Activated naive CD8-positive, alpha-beta T cell treated with anti-CD3 and anti-CD28 coated beads for 36 hours (primary cell): ENCODE measurements around the gene UPK3BL1. TPM values are rescaled to one million over a fixed set of nuclear protein-coding genes. Genes with fewer than 3 reads are reported as not detected.
"Not testable (repeated sequence)": the region's sequence is repeated elsewhere in the genome, so short reads cannot be mapped to it uniquely, and the experiment has no call there.

Experiments used
- DNase-seq: peaks from one replicate; pipeline ENCODE4 v3.0.0; 2021
- H3K27ac Mint-ChIP-seq: one replicate; pipeline ENCODE4 v1.8.0; 2022; ENCODE audit warnings: mild to moderate bottlenecking, moderate library complexity, mixed read lengths
- H3K27me3 Mint-ChIP-seq: one replicate; pipeline ENCODE4 v1.8.0; 2022; ENCODE audit warnings: mild to moderate bottlenecking, mixed read lengths
- H3K36me3 Mint-ChIP-seq: one replicate; pipeline ENCODE4 v1.8.0; 2021; ENCODE audit warnings: mild to moderate bottlenecking, mixed read lengths
- H3K4me1 Mint-ChIP-seq: one replicate; pipeline ENCODE4 v1.8.0; 2021; ENCODE audit warnings: mixed read lengths
- H3K4me3 Mint-ChIP-seq: one replicate; pipeline ENCODE4 v1.8.0; 2022; ENCODE audit warnings: mild to moderate bottlenecking, moderate library complexity, mixed read lengths
- H3K9me3 Mint-ChIP-seq: one replicate; pipeline ENCODE4 v1.8.0; 2022; ENCODE audit warnings: mixed read lengths
- total RNA-seq, 2 experiments: library from RNA; stranded (reverse); gene quantifications; one replicate each; pipeline ENCODE4 v1.2.3, GENCODE V29; 2021

UPK3BL1 gene
- total RNA-seq, 2 experiments from 2014 or later: 14.1 to 19.4 TPM

GRCh38 chr7:102610441-102610840 is 32.1 kb downstream of the UPK3BL1 start:
- not testable (repeated sequence) for H3K4me3 Mint-ChIP-seq

GRCh38 chr7:102609734-102610133 is 32.9 kb downstream of the UPK3BL1 start:
- not testable (repeated sequence) for H3K27me3 Mint-ChIP-seq, DNase-seq, H3K4me1 Mint-ChIP-seq, H3K9me3 Mint-ChIP-seq, H3K36me3 Mint-ChIP-seq, H3K27ac Mint-ChIP-seq, H3K4me3 Mint-ChIP-seq

More at GRCh38 chr7:102610441-102610840, 32.1 kb downstream of the UPK3BL1 start:
- not testable (repeated sequence) for H3K4me1 Mint-ChIP-seq, H3K27me3 Mint-ChIP-seq, H3K36me3 Mint-ChIP-seq, H3K27ac Mint-ChIP-seq, H3K9me3 Mint-ChIP-seq, DNase-seq

- not testable (repeated sequence) for H3K4me3 Mint-ChIP-seq, H3K36me3 Mint-ChIP-seq, H3K9me3 Mint-ChIP-seq
Measured at GRCh38 chr7:102606848-102607247, 35.7 kb downstream of the UPK3BL1 start.

GRCh38 chr7:102604431-102605145 is 38.0 kb downstream of the UPK3BL1 start:
- DNase-seq, H3K36me3 Mint-ChIP-seq, H3K4me1 Mint-ChIP-seq, H3K27ac Mint-ChIP-seq, H3K27me3 Mint-ChIP-seq, H3K9me3 Mint-ChIP-seq, H3K4me3 Mint-ChIP-seq: not testable (repeated sequence)

More at GRCh38 chr7:102606848-102607247, 35.7 kb downstream of the UPK3BL1 start:
- not testable (repeated sequence) for H3K4me1 Mint-ChIP-seq, H3K27ac Mint-ChIP-seq, DNase-seq, H3K27me3 Mint-ChIP-seq

- H3K36me3 Mint-ChIP-seq, H3K27ac Mint-ChIP-seq, DNase-seq, H3K27me3 Mint-ChIP-seq, H3K9me3 Mint-ChIP-seq, H3K4me1 Mint-ChIP-seq, H3K4me3 Mint-ChIP-seq: not testable (repeated sequence)
Measured at GRCh38 chr7:102602317-102602716, 40.3 kb downstream of the UPK3BL1 start.

- H3K27me3 Mint-ChIP-seq, H3K4me3 Mint-ChIP-seq, H3K36me3 Mint-ChIP-seq, DNase-seq, H3K9me3 Mint-ChIP-seq, H3K27ac Mint-ChIP-seq, H3K4me1 Mint-ChIP-seq: not testable (repeated sequence)
Measured at GRCh38 chr7:102599699-102600098, 42.9 kb downstream of the UPK3BL1 start.

- H3K27ac Mint-ChIP-seq, H3K4me1 Mint-ChIP-seq, H3K36me3 Mint-ChIP-seq, DNase-seq, H3K4me3 Mint-ChIP-seq, H3K9me3 Mint-ChIP-seq, H3K27me3 Mint-ChIP-seq: not testable (repeated sequence)
Measured at GRCh38 chr7:102596036-102596435, 46.6 kb downstream of the UPK3BL1 start.

GRCh38 chr7:102593637-102594334 is 48.8 kb downstream of the UPK3BL1 start:
- not testable (repeated sequence) for H3K27me3 Mint-ChIP-seq, H3K36me3 Mint-ChIP-seq, DNase-seq, H3K4me3 Mint-ChIP-seq, H3K27ac Mint-ChIP-seq, H3K4me1 Mint-ChIP-seq, H3K9me3 Mint-ChIP-seq

- not testable (repeated sequence) for H3K27me3 Mint-ChIP-seq, H3K4me3 Mint-ChIP-seq, H3K4me1 Mint-ChIP-seq, H3K9me3 Mint-ChIP-seq, H3K27ac Mint-ChIP-seq, H3K36me3 Mint-ChIP-seq
- peak; percentile 28 for DNase-seq
Measured at GRCh38 chr7:102592477-102593019, 50.0 kb downstream of the UPK3BL1 start.

GRCh38 chr7:102589857-102590256 is 52.7 kb downstream of the UPK3BL1 start:
- not testable (repeated sequence) for H3K27me3 Mint-ChIP-seq, H3K27ac Mint-ChIP-seq, H3K36me3 Mint-ChIP-seq, H3K4me3 Mint-ChIP-seq, H3K4me1 Mint-ChIP-seq, H3K9me3 Mint-ChIP-seq, DNase-seq

Other genes starting within 250 kb of the UPK3BL1 start
- gene PRKRIP1, start 246.4 kb downstream of the UPK3BL1 start, total RNA-seq: 10 to 100 TPM; 25.1 to 25.2 TPM
- 10 to 100 TPM; 41.4 to 46.2 TPM for gene ORAI2, start 209.2 kb downstream of the UPK3BL1 start, total RNA-seq
- 10 to 100 TPM in 1 of 2 experiments, 1 to 10 TPM in 1; 8.8 to 10.1 TPM for gene ALKBH4, start 177.9 kb downstream of the UPK3BL1 start, total RNA-seq
- gene LRWD1, start 177.8 kb downstream of the UPK3BL1 start, total RNA-seq: 10 to 100 TPM; 20.1 to 20.7 TPM
- gene POLR2J, start 163.9 kb downstream of the UPK3BL1 start, total RNA-seq: 10 to 100 TPM; 63.5 to 67.1 TPM
- gene RASA4B, start 125.0 kb downstream of the UPK3BL1 start, total RNA-seq: 10 to 100 TPM; 23.6 to 25.2 TPM
- 1 to 10 TPM; 6.4 to 9.6 TPM for gene UPK3BL2, start 99.1 kb downstream of the UPK3BL1 start, total RNA-seq
- gene SPDYE2, start 91.6 kb downstream of the UPK3BL1 start, total RNA-seq: not detected
- gene POLR2J3, start 70.2 kb downstream of the UPK3BL1 start, total RNA-seq: 10 to 100 TPM; 19.7 to 23.3 TPM
- 10 to 100 TPM; 53.7 to 54.2 TPM for gene RASA4, start 26.0 kb downstream of the UPK3BL1 start, total RNA-seq
- not detected for gene SPDYE2B, start 7.5 kb upstream of the UPK3BL1 start, total RNA-seq
- 1 to 10 TPM; 6.5 to 6.9 TPM for gene POLR2J2, start 28.9 kb upstream of the UPK3BL1 start, total RNA-seq
- 10 to 100 TPM; 10.0 to 10.2 TPM for gene FAM185A, start 106.2 kb upstream of the UPK3BL1 start, total RNA-seq